ENCODE measurements around the gene ARHGAP22. TPM values are rescaled to one million over a fixed set of nuclear protein-coding genes. Genes with fewer than 3 reads are reported as not detected.

Gene ARHGAP22
- total and polyA plus RNA-seq, 2 experiments from 2014 or later: 41.9 to 44.4 TPM

- in situ Hi-C loops (cut with MboI): no loop called here
- peak; percentile 25 for DNase-seq
These were observed 5.8 kb upstream of the ARHGAP22 start for GRCh38 chr10:48610585-48611093.

GRCh38 chr10:48609899-48610584 is 5.2 kb upstream of the ARHGAP22 start:
- no peaks in the 10 kb centered on the region for H3K9me3 ChIP-seq (ENCODE audit: low read depth)
- H3K4me3 ChIP-seq: no peak overlapping the region
- WGBS, 2 experiments (ENCODE audit: low coverage in 1 of 2, low lambda C conversion rate in 2 of 2, missing lambda C conversion rate in 2 of 2): 96 to 98% methylated on average over 4 of the region's 4 CpGs
- no peaks in the 10 kb centered on the region for H4K20me1 ChIP-seq (ENCODE audit: insufficient read depth)
- TF ChIP-seq EZH2phosphoT487 (IDR thresholded peaks at IDR 0.05; ENCODE audit: insufficient read depth, low read depth): no peak
- TF ChIP-seq EZH2 (IDR thresholded peaks at IDR 0.05; ENCODE audit: insufficient read depth, poor library complexity, severe bottlenecking): no peak
- no peak for DNase-seq
- no peaks in the 10 kb centered on the region for H3K27me3 ChIP-seq (replicated peaks; ENCODE audit: insufficient read depth)
- in situ Hi-C loops (cut with MboI): no loop called here
- no peak overlapping the region for H3K9ac ChIP-seq
- peaks cover 2% of the 10 kb centered on the region for H3K79me2 ChIP-seq (ENCODE audit: insufficient read depth)
- no peak overlapping the region for H2AFZ ChIP-seq
- no peaks in the 10 kb centered on the region for H3K36me3 ChIP-seq (ENCODE audit: low read depth)
- no peaks in the 10 kb centered on the region for H3K9me2 ChIP-seq (ENCODE audit: insufficient read depth)
- no peak overlapping the region for H3K4me2 ChIP-seq (ENCODE audit: unreplicated experiment)
- H3F3A ChIP-seq (ENCODE audit: insufficient read depth): peaks cover 68% of the 10 kb centered on the region
- no peak overlapping the region for H3K27ac ChIP-seq
- peaks cover 69% of the 10 kb centered on the region for H3K4me1 ChIP-seq (ENCODE audit: insufficient read depth)

More at GRCh38 chr10:48610585-48611093, 5.8 kb upstream of the ARHGAP22 start:
- Histone ChIP-seq H3K79me2 (ENCODE audit: insufficient read depth) (no peaks in the 10 kb centered on the region; the same call in 1 of the 2 replicates), H3K9me2 (ENCODE audit: insufficient read depth) (no peaks in the 10 kb centered on the region), H3K4me3 (no peak overlapping the region), H3K4me1 (ENCODE audit: insufficient read depth) (peaks cover 70% of the 10 kb centered on the region), H3K4me2 (ENCODE audit: unreplicated experiment) (no peak overlapping the region), H3K36me3 (ENCODE audit: low read depth) (no peaks in the 10 kb centered on the region), H3K9ac (no peak overlapping the region), H2AFZ (no peak overlapping the region), H3K27ac (no peak overlapping the region), H3F3A (ENCODE audit: insufficient read depth) (peaks cover 68% of the 10 kb centered on the region), H3K9me3 (ENCODE audit: low read depth) (peaks cover 3% of the 10 kb centered on the region), H3K27me3 (replicated peaks; ENCODE audit: insufficient read depth) (no peaks in the 10 kb centered on the region), H4K20me1 (ENCODE audit: insufficient read depth) (no peaks in the 10 kb centered on the region)
- 97 to 100% methylated on average over 4 of the region's 4 CpGs for WGBS, 2 experiments (ENCODE audit: low coverage in 1 of 2, low lambda C conversion rate in 2 of 2, missing lambda C conversion rate in 2 of 2)
- TF ChIP-seq EZH2 (IDR thresholded peaks at IDR 0.05; ENCODE audit: insufficient read depth, poor library complexity, severe bottlenecking) (no peak), EZH2phosphoT487 (IDR thresholded peaks at IDR 0.05; ENCODE audit: insufficient read depth, low read depth) (no peak)

- Histone ChIP-seq H3K9ac (no peak overlapping the region), H4K20me1 (ENCODE audit: insufficient read depth) (no peaks in the 10 kb centered on the region), H3K27me3 (replicated peaks; ENCODE audit: insufficient read depth) (no peaks in the 10 kb centered on the region), H3K9me2 (ENCODE audit: insufficient read depth) (no peaks in the 10 kb centered on the region), H3K4me3 (no peak overlapping the region), H3F3A (ENCODE audit: insufficient read depth) (peaks cover 62% of the 10 kb centered on the region), H3K4me1 (ENCODE audit: insufficient read depth) (peaks cover 64% of the 10 kb centered on the region), H3K79me2 (ENCODE audit: insufficient read depth) (peaks cover 8% of the 10 kb centered on the region), H3K27ac (no peak overlapping the region; the same call in 1 of the 2 replicates), H3K9me3 (ENCODE audit: low read depth) (no peaks in the 10 kb centered on the region), H3K4me2 (ENCODE audit: unreplicated experiment) (no peak overlapping the region), H2AFZ (no peak overlapping the region), H3K36me3 (ENCODE audit: low read depth) (no peaks in the 10 kb centered on the region)
- no peak for TF ChIP-seq EZH2phosphoT487 (IDR thresholded peaks at IDR 0.05; ENCODE audit: insufficient read depth, low read depth)
- TF ChIP-seq EZH2 (IDR thresholded peaks at IDR 0.05; ENCODE audit: insufficient read depth, poor library complexity, severe bottlenecking): no peak
- no peak for DNase-seq
- 89 to 95% methylated on average over 5 of the region's 5 CpGs for WGBS, 2 experiments (ENCODE audit: low coverage in 1 of 2, low lambda C conversion rate in 2 of 2, missing lambda C conversion rate in 2 of 2)
- in situ Hi-C loops (cut with MboI): no loop called here
These were observed 4.6 kb upstream of the ARHGAP22 start for GRCh38 chr10:48609441-48609840.

GRCh38 chr10:48608976-48609375 is 4.1 kb upstream of the ARHGAP22 start:
- in situ Hi-C loops (cut with MboI): no loop called here
- H3K9me3 ChIP-seq (ENCODE audit: low read depth): no peaks in the 10 kb centered on the region
- no peak overlapping the region for H3K9ac ChIP-seq
- no peaks in the 10 kb centered on the region for H4K20me1 ChIP-seq (ENCODE audit: insufficient read depth)
- TF ChIP-seq EZH2phosphoT487 (IDR thresholded peaks at IDR 0.05; ENCODE audit: insufficient read depth, low read depth) (no peak), EZH2 (IDR thresholded peaks at IDR 0.05; ENCODE audit: insufficient read depth, poor library complexity, severe bottlenecking) (no peak)
- no peaks in the 10 kb centered on the region for H3K36me3 ChIP-seq (ENCODE audit: low read depth)
- H3F3A ChIP-seq (ENCODE audit: insufficient read depth): peaks cover 61% of the 10 kb centered on the region
- no peaks in the 10 kb centered on the region for H3K27me3 ChIP-seq (replicated peaks; ENCODE audit: insufficient read depth)
- peak overlapping the region; percentile 8 for H3K4me2 ChIP-seq (ENCODE audit: unreplicated experiment)
- H3K9me2 ChIP-seq (ENCODE audit: insufficient read depth): no peaks in the 10 kb centered on the region
- H3K27ac ChIP-seq: peak overlapping the region; percentile 89; the same call in 1 of the 2 replicates
- peaks cover 60% of the 10 kb centered on the region for H3K4me1 ChIP-seq (ENCODE audit: insufficient read depth)
- no peak overlapping the region for H3K4me3 ChIP-seq
- peak; percentile 70 for DNase-seq
- H2AFZ ChIP-seq: no peak overlapping the region
- peaks cover 13% of the 10 kb centered on the region for H3K79me2 ChIP-seq (ENCODE audit: insufficient read depth)
